HCT116 (cell line): ENCODE results near the gene PAX2. TPM values are rescaled to one million over a fixed set of nuclear protein-coding genes. Genes with fewer than 3 reads are reported as not detected.

ENCODE experiments used
- ATAC-seq: fragments of 200-7000 bp; cut with Tn5 transposase; 2 replicates; pipeline ENCODE4 v1.9.1; 2020; ENCODE audit warnings: mild to moderate bottlenecking, moderate library complexity
- BruUV-seq: library from RNA; stranded (reverse); fragments of 400-500 nt; replicated peaks from 2 replicates; lab custom pipeline; 2021; lab: Mats Ljungman, UMichigan
- CTCF ChIA-PET: fragments of 300-600 bp; sonication (Branson Sonifier 250); formaldehyde crosslinking; loops from one replicate; lab custom pipeline; 2021; ENCODE audit warnings: antibody characterized with exemption; lab: Charles Lee
- POLR2A ChIA-PET: fragments of 300-600, 350-600 bp; sonication (Branson Sonifier 250); formaldehyde crosslinking; loops from one replicate; lab custom pipeline; 2021; ENCODE audit warnings: antibody characterized with exemption; lab: Charles Lee
- RAD21 ChIA-PET, 2 experiments: fragments of 300-600 bp; sonication (Branson Sonifier 250); formaldehyde crosslinking; loops; one replicate each; lab custom pipeline; 2023; ENCODE audit warnings: low total read pairs in 2 of 2; ENCODE audit not compliant: uncharacterized antibody in 2 of 2, unreplicated experiment in 2 of 2, low non-redundant PET in 1 of 2; lab: Charles Lee
- DNase-seq: peaks from one replicate; pipeline ENCODE4 v3.0.0-alpha.2; 2010; ENCODE audit warnings: low read depth, low spot score
- H2AFZ ChIP-seq: fragments of 200-600 bp; shearing (Covaris generic), sonication (generic); 2 replicates; pipeline ENCODE4 v1.6.1; 2017; ENCODE audit warnings: low read depth, mixed run types, mixed read lengths, antibody characterized with exemption, low read length; ENCODE audit not compliant: poor library complexity, severe bottlenecking
- H3K27ac ChIP-seq: 2 replicates; pipeline ENCODE4 v1.5.1; 2012; ENCODE audit warnings: low read depth, low read length
- H3K27me3 ChIP-seq: fragments of 200-600 bp; sonication (generic); 2 replicates; pipeline ENCODE4 v1.6.1; 2016; ENCODE audit warnings: mixed run types, low read length, mixed read lengths; ENCODE audit not compliant: insufficient read depth
- H3K36me3 ChIP-seq, 2 experiments: fragments of 200-500 bp in 1 of 2; fragments of 200-600 bp in 1 of 2; sonication (Bioruptor generic) in 1 of 2; sonication (generic) in 1 of 2; 2 replicates each; pipeline versions ENCODE4 v1.5.1 to v1.6.1; 2014 to 2016; ENCODE audit warnings: low read length in 2 of 2, inconsistent platforms in 1 of 2, mixed read lengths in 1 of 2, mixed run types in 1 of 2; ENCODE audit not compliant: insufficient read depth in 2 of 2, control insufficient read depth in 1 of 2
- H3K4me1 ChIP-seq, 2 experiments: fragments of 200-600 bp in 1 of 2; sonication (generic) in 1 of 2; 2 replicates each; pipeline versions ENCODE4 v1.5.1 to v1.6.1; 2012 to 2017; ENCODE audit warnings: low read length in 2 of 2, inconsistent platforms in 1 of 2, mild to moderate bottlenecking in 1 of 2, mixed read lengths in 1 of 2, mixed run types in 1 of 2, moderate library complexity in 1 of 2; ENCODE audit not compliant: insufficient read depth in 2 of 2, control insufficient read depth in 1 of 2
- H3K4me2 ChIP-seq: fragments of 200-600 bp; sonication (generic); 2 replicates; pipeline ENCODE4 v1.6.1; 2017; ENCODE audit warnings: mixed run types, low read length, mixed read lengths
- H3K4me3 ChIP-seq, 2 experiments: fragments of 200-600 bp in 1 of 2; sonication (generic) in 1 of 2; replicated peaks in 1 of 2; 2 replicates each; pipeline ENCODE4 v1.5.1; 2011 to 2016; ENCODE audit warnings: low read length in 2 of 2, control low read depth in 1 of 2, low read depth in 1 of 2, mild to moderate bottlenecking in 1 of 2, mixed read lengths in 1 of 2, mixed run types in 1 of 2
- H3K79me2 ChIP-seq: fragments of 200-600 bp; sonication (generic); 2 replicates; pipeline ENCODE4 v1.6.1; 2017; ENCODE audit warnings: mild to moderate bottlenecking, mixed run types, low read length, moderate library complexity, mixed read lengths; ENCODE audit not compliant: insufficient read depth
- H3K9ac ChIP-seq: fragments of 200-600 bp; sonication (generic); 2 replicates; pipeline ENCODE4 v1.6.1; 2016; ENCODE audit warnings: low read length, mixed read lengths
- H3K9me2 ChIP-seq: fragments of 200-600 bp; sonication (generic), shearing (Covaris generic); 2 replicates; pipeline ENCODE4 v1.6.1; 2017; ENCODE audit warnings: mixed run types, mild to moderate bottlenecking, moderate library complexity; ENCODE audit not compliant: insufficient read depth
- H3K9me3 ChIP-seq, 2 experiments: fragments of 200-500 bp in 1 of 2; fragments of 200-600 bp in 1 of 2; sonication (Bioruptor generic) in 1 of 2; sonication (generic) in 1 of 2; 2 replicates each; pipeline ENCODE4 v1.6.1; 2014 to 2017; ENCODE audit warnings: low read length in 2 of 2, mixed read lengths in 2 of 2, inconsistent platforms in 1 of 2, low read depth in 1 of 2, mild to moderate bottlenecking in 1 of 2, mixed run types in 1 of 2, moderate library complexity in 1 of 2; ENCODE audit not compliant: control insufficient read depth in 1 of 2, insufficient read depth in 1 of 2
- H4K20me1 ChIP-seq: fragments of 200-600 bp; sonication (generic), shearing (Covaris generic); 2 replicates; pipeline ENCODE4 v1.6.1; 2017; ENCODE audit warnings: mixed run types, mild to moderate bottlenecking, moderate library complexity; ENCODE audit not compliant: insufficient read depth
- CBX3 ChIP-seq: IDR thresholded peaks from 2 replicates; pipeline ENCODE4 v1.6.1; 2012; ENCODE audit warnings: low read depth
- ELF1 ChIP-seq: IDR thresholded peaks from 2 replicates; pipeline ENCODE4 v1.6.1; 2012; ENCODE audit warnings: low read depth, borderline replicate concordance
- JUND ChIP-seq: IDR thresholded peaks from 2 replicates; pipeline ENCODE4 v1.6.1; 2012
- POLR2A ChIP-seq: IDR thresholded peaks from 2 replicates; pipeline ENCODE4 v1.7.0; 2011; ENCODE audit warnings: borderline replicate concordance; ENCODE audit not compliant: insufficient read depth, insufficient read length; ENCODE audit errors: extremely low read depth
- RAD21 ChIP-seq: IDR thresholded peaks from 2 replicates; pipeline ENCODE4 v1.6.1; 2012; ENCODE audit warnings: low read depth, mild to moderate bottlenecking
- SIN3A ChIP-seq: IDR thresholded peaks from 2 replicates; pipeline ENCODE4 v1.6.1; 2012; ENCODE audit warnings: low read depth
- SP1 ChIP-seq: IDR thresholded peaks from 2 replicates; pipeline ENCODE4 v1.6.1; 2012; ENCODE audit warnings: low read depth
- SRF ChIP-seq: IDR thresholded peaks from 2 replicates; pipeline ENCODE4 v1.6.1; 2012; ENCODE audit warnings: low read depth
- TCF7L2 ChIP-seq: IDR thresholded peaks from 2 replicates; pipeline ENCODE4 v1.7.0; 2011; ENCODE audit warnings: borderline replicate concordance, inconsistent platforms; ENCODE audit not compliant: insufficient read depth, insufficient read length; ENCODE audit errors: extremely low read depth
- YY1 ChIP-seq: IDR thresholded peaks from 2 replicates; pipeline ENCODE4 v1.6.1; 2011; ENCODE audit warnings: low read length, low read depth, moderate library complexity, mild to moderate bottlenecking; ENCODE audit not compliant: insufficient replicate concordance; ENCODE audit errors: extremely low read depth
- ZNF274 ChIP-seq: fragments of 200-500 bp; sonication (Bioruptor generic); IDR thresholded peaks from 2 replicates; pipeline ENCODE4 v1.6.1; 2014; ENCODE audit warnings: mild to moderate bottlenecking, low read depth, low read length, inconsistent platforms
- intact Hi-C: fragments of 100-400 bp; cut with micrococcal nuclease; formaldehyde crosslinking; loops from 2 replicates; pipeline ENCODE4 v1.10.0; 2022
- total RNA-seq: library from RNA; stranded (reverse); gene quantifications from one replicate; pipeline ENCODE4 v1.2.1, GENCODE V29; 2021; ENCODE audit not compliant: unreplicated experiment
- TF ChIP-seq, protein P1 (sequence below): IDR thresholded peaks from 2 replicates; pipeline ENCODE4 v1.6.1; 2012; ENCODE audit warnings: low read depth
- TF ChIP-seq, protein P2 (sequence below): IDR thresholded peaks from 2 replicates; pipeline ENCODE4 v1.6.1; 2012
- TF ChIP-seq, protein P3 (sequence below): IDR thresholded peaks from 2 replicates; pipeline ENCODE4 v1.6.1; 2011; ENCODE audit warnings: mild to moderate bottlenecking, low read length, moderate library complexity; ENCODE audit not compliant: insufficient replicate concordance; ENCODE audit errors: extremely low read depth

Gene PAX2
- total RNA-seq, 1 experiment from 2014 or later: 5.0 TPM

DNA sequence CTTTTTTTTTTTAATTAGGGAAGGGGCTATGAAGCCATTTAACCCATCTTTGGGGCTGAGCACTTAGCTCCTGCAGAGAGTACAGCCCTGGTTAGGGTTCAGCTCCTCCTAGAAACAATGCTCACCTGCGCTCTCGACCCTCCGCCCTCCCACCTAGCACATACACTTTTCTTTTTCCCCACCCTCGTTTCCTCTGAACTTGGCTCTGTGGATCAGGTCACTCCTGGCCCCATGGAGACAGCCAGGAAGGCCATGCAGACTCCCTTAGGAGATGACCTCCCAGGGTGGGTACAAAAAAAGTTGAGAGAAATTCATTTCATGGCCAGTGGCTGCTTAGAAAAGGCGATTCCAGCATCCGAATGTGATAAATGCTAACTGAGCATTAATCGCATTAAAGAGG, 15.8 kb downstream of the PAX2 start:
- H3K27me3 ChIP-seq: no peaks in the 10 kb centered on the region
- no peak overlapping the region for H3K4me3 ChIP-seq
- no peak overlapping the region for H3K4me2 ChIP-seq
- no peaks in the 10 kb centered on the region for H3K9me3 ChIP-seq
- intact Hi-C loops: no loop called here
- H3K9ac ChIP-seq: no peak overlapping the region
- POLR2A ChIA-PET: no interaction called here
- no peak overlapping the region for H2AFZ ChIP-seq
- DNase-seq: no peak
- BruUV-seq: no TSS peak
- H3K27ac ChIP-seq: no peak overlapping the region
- H3K79me2 ChIP-seq: no peaks in the 10 kb centered on the region
- TF ChIP-seq, protein P1, sequence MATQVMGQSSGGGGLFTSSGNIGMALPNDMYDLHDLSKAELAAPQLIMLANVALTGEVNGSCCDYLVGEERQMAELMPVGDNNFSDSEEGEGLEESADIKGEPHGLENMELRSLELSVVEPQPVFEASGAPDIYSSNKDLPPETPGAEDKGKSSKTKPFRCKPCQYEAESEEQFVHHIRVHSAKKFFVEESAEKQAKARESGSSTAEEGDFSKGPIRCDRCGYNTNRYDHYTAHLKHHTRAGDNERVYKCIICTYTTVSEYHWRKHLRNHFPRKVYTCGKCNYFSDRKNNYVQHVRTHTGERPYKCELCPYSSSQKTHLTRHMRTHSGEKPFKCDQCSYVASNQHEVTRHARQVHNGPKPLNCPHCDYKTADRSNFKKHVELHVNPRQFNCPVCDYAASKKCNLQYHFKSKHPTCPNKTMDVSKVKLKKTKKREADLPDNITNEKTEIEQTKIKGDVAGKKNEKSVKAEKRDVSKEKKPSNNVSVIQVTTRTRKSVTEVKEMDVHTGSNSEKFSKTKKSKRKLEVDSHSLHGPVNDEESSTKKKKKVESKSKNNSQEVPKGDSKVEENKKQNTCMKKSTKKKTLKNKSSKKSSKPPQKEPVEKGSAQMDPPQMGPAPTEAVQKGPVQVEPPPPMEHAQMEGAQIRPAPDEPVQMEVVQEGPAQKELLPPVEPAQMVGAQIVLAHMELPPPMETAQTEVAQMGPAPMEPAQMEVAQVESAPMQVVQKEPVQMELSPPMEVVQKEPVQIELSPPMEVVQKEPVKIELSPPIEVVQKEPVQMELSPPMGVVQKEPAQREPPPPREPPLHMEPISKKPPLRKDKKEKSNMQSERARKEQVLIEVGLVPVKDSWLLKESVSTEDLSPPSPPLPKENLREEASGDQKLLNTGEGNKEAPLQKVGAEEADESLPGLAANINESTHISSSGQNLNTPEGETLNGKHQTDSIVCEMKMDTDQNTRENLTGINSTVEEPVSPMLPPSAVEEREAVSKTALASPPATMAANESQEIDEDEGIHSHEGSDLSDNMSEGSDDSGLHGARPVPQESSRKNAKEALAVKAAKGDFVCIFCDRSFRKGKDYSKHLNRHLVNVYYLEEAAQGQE: no peak
- TF ChIP-seq, protein P2, sequence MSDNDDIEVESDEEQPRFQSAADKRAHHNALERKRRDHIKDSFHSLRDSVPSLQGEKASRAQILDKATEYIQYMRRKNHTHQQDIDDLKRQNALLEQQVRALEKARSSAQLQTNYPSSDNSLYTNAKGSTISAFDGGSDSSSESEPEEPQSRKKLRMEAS: no peak
- TF ChIP-seq, all 23 proteins: peak for 0
- Histone ChIP-seq H3K9me2 (no peaks in the 10 kb centered on the region), H3K4me1 (no peaks in the 10 kb centered on the region), H3K36me3 (no peaks in the 10 kb centered on the region), H4K20me1 (no peaks in the 10 kb centered on the region)
- CTCF ChIA-PET: no interaction called here
- RAD21 ChIA-PET: no interaction called here
- ATAC-seq: no peak

DNA sequence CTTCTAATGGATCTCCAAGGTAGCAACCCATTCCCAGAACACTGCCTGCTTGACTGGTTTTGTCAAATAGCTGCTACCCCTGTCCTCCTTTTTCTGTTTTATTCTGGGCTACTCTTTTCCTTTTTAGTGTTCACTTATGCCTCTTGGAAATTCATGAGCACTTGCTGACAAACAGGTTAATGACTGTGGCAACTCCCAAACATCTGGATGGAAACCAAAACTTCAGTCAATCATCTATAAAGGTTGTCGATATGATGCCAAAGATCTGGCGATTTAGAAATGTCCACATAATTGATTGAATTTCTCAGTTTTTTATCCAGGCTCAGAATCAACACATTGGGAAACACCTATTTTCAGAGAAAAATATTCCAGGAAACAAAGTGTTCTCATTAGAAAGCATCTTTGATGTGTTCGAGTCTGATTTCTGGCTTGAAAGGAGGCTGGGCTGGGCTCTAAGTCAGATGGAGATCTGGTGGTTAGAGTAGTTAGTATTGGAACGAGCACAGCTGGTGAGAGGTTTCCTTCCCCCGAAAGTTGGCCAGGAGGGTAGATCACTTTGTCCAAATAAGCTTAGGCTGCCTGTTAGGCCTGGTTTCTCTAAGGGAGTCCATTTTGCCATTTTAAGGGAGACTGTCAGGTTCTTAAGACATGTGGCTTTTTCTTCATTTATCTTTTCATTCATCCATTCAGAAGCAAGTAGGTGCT, 17.8 kb downstream of the PAX2 start:
- H2AFZ ChIP-seq: no peak overlapping the region
- no peaks in the 10 kb centered on the region for H4K20me1 ChIP-seq
- RAD21 ChIA-PET: no interaction called here
- no peaks in the 10 kb centered on the region for H3K36me3 ChIP-seq
- CTCF ChIA-PET: interaction anchor here (0.7 kb wide), 1 partner anchor 125 kb away, joined by 4 read pairs; no protein-coding TSS in a partner anchor
- no peak for ATAC-seq
- no peak overlapping the region for H3K27ac ChIP-seq
- no peaks in the 10 kb centered on the region for H3K79me2 ChIP-seq
- H3K4me3 ChIP-seq: no peak overlapping the region
- POLR2A ChIA-PET: interaction anchor here (0.8 kb wide), 1 partner anchor 18 kb away, joined by 4 read pairs; the partner anchor contains the start of gene PAX2
- no TSS peak for BruUV-seq
- DNase-seq: no peak
- no peaks in the 10 kb centered on the region for H3K27me3 ChIP-seq
- H3K9me3 ChIP-seq: no peaks in the 10 kb centered on the region
- H3K9me2 ChIP-seq: no peaks in the 10 kb centered on the region
- H3K4me1 ChIP-seq: no peaks in the 10 kb centered on the region
- no peak overlapping the region for H3K9ac ChIP-seq
- H3K4me2 ChIP-seq: no peak overlapping the region
- intact Hi-C loops: no loop called here
- TF ChIP-seq SIN3A (no peak), ZNF274 (no peak), SP1 (no peak), ELF1 (no peak), RAD21 (no peak), POLR2A (no peak), TCF7L2 (no peak), CBX3 (no peak), YY1 (no peak), JUND (no peak), SRF (no peak)
- TF ChIP-seq, protein P3, sequence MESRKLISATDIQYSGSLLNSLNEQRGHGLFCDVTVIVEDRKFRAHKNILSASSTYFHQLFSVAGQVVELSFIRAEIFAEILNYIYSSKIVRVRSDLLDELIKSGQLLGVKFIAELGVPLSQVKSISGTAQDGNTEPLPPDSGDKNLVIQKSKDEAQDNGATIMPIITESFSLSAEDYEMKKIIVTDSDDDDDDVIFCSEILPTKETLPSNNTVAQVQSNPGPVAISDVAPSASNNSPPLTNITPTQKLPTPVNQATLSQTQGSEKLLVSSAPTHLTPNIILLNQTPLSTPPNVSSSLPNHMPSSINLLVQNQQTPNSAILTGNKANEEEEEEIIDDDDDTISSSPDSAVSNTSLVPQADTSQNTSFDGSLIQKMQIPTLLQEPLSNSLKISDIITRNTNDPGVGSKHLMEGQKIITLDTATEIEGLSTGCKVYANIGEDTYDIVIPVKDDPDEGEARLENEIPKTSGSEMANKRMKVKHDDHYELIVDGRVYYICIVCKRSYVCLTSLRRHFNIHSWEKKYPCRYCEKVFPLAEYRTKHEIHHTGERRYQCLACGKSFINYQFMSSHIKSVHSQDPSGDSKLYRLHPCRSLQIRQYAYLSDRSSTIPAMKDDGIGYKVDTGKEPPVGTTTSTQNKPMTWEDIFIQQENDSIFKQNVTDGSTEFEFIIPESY: no peak
